IMR-90 (cell line): Measurements from ENCODE around the gene JSRP1. TPM values are rescaled to one million over a fixed set of nuclear protein-coding genes. Genes with fewer than 3 reads are reported as not detected.

Experiments used
- ATAC-seq: fragments of 200-7000 bp; cut with Tn5 transposase; 2 replicates; pipeline ENCODE4 v1.9.1; 2020; ENCODE audit warnings: low read depth, mild to moderate bottlenecking, moderate library complexity
- BruUV-seq: library from RNA; stranded (reverse); fragments of 400-500 nt; replicated peaks from 2 replicates; lab custom pipeline; 2021; lab: Mats Ljungman, UMichigan
- CTCF ChIA-PET: fragments of 300-600 bp; formaldehyde crosslinking; extraction: SDS; loops from one replicate; lab custom pipeline; 2021; ENCODE audit warnings: antibody characterized with exemption; lab: Yijun Ruan, JAX
- POLR2A ChIA-PET: fragments of 300-600 bp; sonication (Branson Sonifier 250); formaldehyde crosslinking; loops from one replicate; lab custom pipeline; 2022; ENCODE audit warnings: antibody characterized with exemption; ENCODE audit not compliant: unreplicated experiment; lab: Charles Lee
- DNase-seq: peaks from one replicate; pipeline ENCODE4 v3.0.0; 2013
- H2AFZ ChIP-seq: replicated peaks from 2 replicates; pipeline ENCODE3; 2013; ENCODE audit warnings: low read length, mild to moderate bottlenecking; ENCODE audit not compliant: poor library complexity
- H2AK5ac ChIP-seq: 2 replicates; pipeline ENCODE4 v1.6.1; 2013; ENCODE audit warnings: low read depth, low read length, inconsistent platforms
- H2AK9ac ChIP-seq: replicated peaks from 2 replicates; pipeline ENCODE3; 2013; ENCODE audit warnings: mild to moderate bottlenecking, low read depth, low read length, moderate library complexity; ENCODE audit not compliant: poor library complexity
- H2BK120ac ChIP-seq: 2 replicates; pipeline ENCODE4 v1.6.1; 2013; ENCODE audit warnings: low read depth, low read length, inconsistent platforms
- H2BK15ac ChIP-seq: 3 replicates; pipeline ENCODE4 v1.6.1; 2013; ENCODE audit warnings: low read depth, low read length, inconsistent platforms
- H2BK20ac ChIP-seq: 2 replicates; pipeline ENCODE4 v1.6.1; 2013; ENCODE audit warnings: low read depth, mild to moderate bottlenecking, inconsistent platforms, low read length, moderate library complexity
- H2BK5ac ChIP-seq: 2 replicates; pipeline ENCODE4 v1.6.1; 2013; ENCODE audit warnings: mild to moderate bottlenecking, low read depth, low read length, inconsistent platforms; ENCODE audit not compliant: poor library complexity, severe bottlenecking
- H3K14ac ChIP-seq: replicated peaks from 2 replicates; pipeline ENCODE4 v1.6.1; 2013; ENCODE audit warnings: low read depth, low read length, inconsistent platforms
- H3K18ac ChIP-seq: 2 replicates; pipeline ENCODE4 v1.6.1; 2013; ENCODE audit warnings: low read depth, low read length, control low read depth
- H3K23ac ChIP-seq: 2 replicates; pipeline ENCODE4 v1.6.1; 2013; ENCODE audit warnings: low read depth, low read length, inconsistent platforms
- H3K27ac ChIP-seq: 2 replicates; pipeline ENCODE4 v1.5.1; 2013; ENCODE audit warnings: mild to moderate bottlenecking, control low read depth, low read length; ENCODE audit not compliant: insufficient read depth
- H3K27me3 ChIP-seq: 2 replicates; pipeline ENCODE4 v1.6.1; 2013; ENCODE audit warnings: low read length; ENCODE audit not compliant: control insufficient read depth, insufficient read depth
- H3K36me3 ChIP-seq: 2 replicates; pipeline ENCODE4 v1.6.1; 2013; ENCODE audit warnings: low read length, mixed read lengths; ENCODE audit not compliant: control insufficient read depth, insufficient read depth
- H3K4ac ChIP-seq: 2 replicates; pipeline ENCODE4 v1.6.1; 2013; ENCODE audit warnings: low read depth, low read length, inconsistent platforms
- H3K4me1 ChIP-seq: 2 replicates; pipeline ENCODE4 v1.6.1; 2013; ENCODE audit warnings: low read length, mixed read lengths; ENCODE audit not compliant: control insufficient read depth, insufficient read depth
- H3K4me2 ChIP-seq: 2 replicates; pipeline ENCODE4 v1.6.1; 2013; ENCODE audit warnings: low read depth, mild to moderate bottlenecking, control low read depth, low read length, moderate library complexity
- H3K4me3 ChIP-seq: 2 replicates; pipeline ENCODE4 v1.5.1; 2013; ENCODE audit warnings: low read depth, mild to moderate bottlenecking, control low read depth, low read length, moderate library complexity; ENCODE audit not compliant: insufficient read depth
- H3K56ac ChIP-seq: 2 replicates; pipeline ENCODE4 v1.6.1; 2013; ENCODE audit warnings: low read length, inconsistent platforms; ENCODE audit not compliant: insufficient read depth; ENCODE audit errors: extremely low read depth
- H3K79me1 ChIP-seq, 2 experiments: 2 replicates each; pipeline ENCODE4 v1.6.1; 2013; ENCODE audit warnings: low read length in 2 of 2, inconsistent platforms in 1 of 2, low read depth in 1 of 2
- H3K9ac ChIP-seq: 2 replicates; pipeline ENCODE4 v1.6.1; 2013; ENCODE audit warnings: low read depth, low read length, control low read depth
- H3K9me1 ChIP-seq: 2 replicates; pipeline ENCODE4 v1.6.1; 2013; ENCODE audit warnings: low read length, inconsistent platforms; ENCODE audit not compliant: insufficient read depth
- H3K9me3 ChIP-seq: 2 replicates; pipeline ENCODE4 v1.6.1; 2013; ENCODE audit warnings: low read length; ENCODE audit not compliant: control insufficient read depth, insufficient read depth
- H4K20me1 ChIP-seq: 2 replicates; pipeline ENCODE4 v1.6.1; 2013; ENCODE audit warnings: low read length, inconsistent platforms; ENCODE audit not compliant: insufficient read depth
- H4K5ac ChIP-seq: 2 replicates; pipeline ENCODE4 v1.6.1; 2013; ENCODE audit warnings: mild to moderate bottlenecking, low read depth, low read length, control low read depth
- H4K8ac ChIP-seq, 2 experiments: 2 replicates each; pipeline ENCODE4 v1.6.1; 2013; ENCODE audit warnings: low read depth in 2 of 2, low read length in 2 of 2, control low read depth in 1 of 2, inconsistent platforms in 1 of 2
- H4K91ac ChIP-seq: 2 replicates; pipeline ENCODE4 v1.6.1; 2013; ENCODE audit warnings: low read depth, low read length, inconsistent platforms; ENCODE audit not compliant: insufficient read depth
- CEBPB ChIP-seq: IDR thresholded peaks from 2 replicates; pipeline ENCODE4 v1.6.1; 2012; ENCODE audit warnings: low read depth, low read length, improper control_type of control experiment
- CHD1 ChIP-seq: IDR thresholded peaks from 2 replicates; pipeline ENCODE4 v1.6.1; 2012; ENCODE audit warnings: low read depth, low read length, improper control_type of control experiment
- CTCF ChIP-seq: conservative IDR thresholded peaks from 2 replicates; pipeline ENCODE4 v1.5.1; 2012; ENCODE audit warnings: mild to moderate bottlenecking, low read depth, low read length, improper control_type of control experiment
- MAFK ChIP-seq: IDR thresholded peaks from 2 replicates; pipeline ENCODE4 v1.6.1; 2012; ENCODE audit warnings: low read depth, low read length, improper control_type of control experiment
- MAZ ChIP-seq: IDR thresholded peaks from 2 replicates; pipeline ENCODE4 v1.6.1; 2012; ENCODE audit warnings: low read depth, mild to moderate bottlenecking, low read length, improper control_type of control experiment, moderate library complexity, borderline replicate concordance
- MXI1 ChIP-seq: IDR thresholded peaks from 2 replicates; pipeline ENCODE4 v1.6.1; 2012; ENCODE audit warnings: low read depth, mild to moderate bottlenecking, low read length, moderate library complexity, borderline replicate concordance
- NFE2L2 ChIP-seq: fragments of 150-350 bp; IDR thresholded peaks from 2 replicates; pipeline ENCODE4 v1.6.1; 2016; ENCODE audit warnings: low read depth, mild to moderate bottlenecking, low read length
- POLR2A ChIP-seq: IDR thresholded peaks from 2 replicates; pipeline ENCODE4 v1.6.1; 2012; ENCODE audit warnings: mild to moderate bottlenecking, low read depth, low read length
- RAD21 ChIP-seq: IDR thresholded peaks from 2 replicates; pipeline ENCODE4 v1.6.1; 2012; ENCODE audit warnings: low read length, improper control_type of control experiment
- RCOR1 ChIP-seq: IDR thresholded peaks from 2 replicates; pipeline ENCODE4 v1.6.1; 2012; ENCODE audit warnings: mild to moderate bottlenecking, low read length, improper control_type of control experiment; ENCODE audit not compliant: insufficient replicate concordance
- SMC3 ChIP-seq: fragments of 150-350 bp; IDR thresholded peaks from 2 replicates; pipeline ENCODE4 v1.6.1; 2016; ENCODE audit warnings: low read depth, mild to moderate bottlenecking, antibody characterized with exemption, low read length, moderate library complexity
- WGBS, 2 experiments: methylation state at CpG; one replicate each; pipeline versions ENCODE4 v1.1.5 to v1.1.7; 2013; ENCODE audit warnings: missing lambda C conversion rate in 2 of 2; ENCODE audit not compliant: insufficient read length in 1 of 2; ENCODE audit errors: extremely low coverage in 2 of 2; 5-methylcytosine and 5-hydroxymethylcytosine counted together
- dilution Hi-C: fragments of 300-500 bp; cut with HindIII; formaldehyde crosslinking; loops from one replicate; pipeline ENCODE4 v1.14.3; 2018; ENCODE audit warnings: low sequenced_read_pairs; ENCODE audit not compliant: unreplicated experiment
- in situ Hi-C: fragments of 300-500 bp; cut with MboI; formaldehyde crosslinking; loops from 3 replicates; pipeline ENCODE4 v1.14.3; 2019; ENCODE audit warnings: low sequenced_read_pairs, inconsistent platforms, mixed read lengths
- intact Hi-C: fragments of 100-400 bp; cut with micrococcal nuclease; formaldehyde crosslinking; loops from 2 replicates; pipeline ENCODE4 v1.10.0; 2022
- polyA plus RNA-seq, 3 experiments: library from polyadenylated mRNA; depleted of rRNA; stranded (reverse); fragments of >200 nt; gene quantifications; 2 replicates each; pipeline ENCODE4 v1.2.3, GENCODE V29; 2012; ENCODE audit warnings: low replicate concordance in 1 of 3
- total RNA-seq: library from RNA; depleted of rRNA; stranded (reverse); fragments of >200 nt; gene quantifications from 2 replicates; pipeline ENCODE4 v1.2.3, GENCODE V29; 2012
- TF ChIP-seq, protein P1 (sequence below): fragments of 150-350 bp; IDR thresholded peaks from 2 replicates; pipeline ENCODE4 v1.6.1; 2017; ENCODE audit warnings: mild to moderate bottlenecking, antibody characterized with exemption, low read length, low read depth
- TF ChIP-seq, protein P2 (sequence below): fragments of 150-350 bp; IDR thresholded peaks from 2 replicates; pipeline ENCODE4 v1.6.1; 2016; ENCODE audit warnings: low read depth, mild to moderate bottlenecking, low read length, moderate library complexity, borderline replicate concordance

JSRP1 gene
- total and polyA plus RNA-seq, 2 of the 4 experiments (the other 2 are of a cell fraction), result not detected

- no TSS peak for BruUV-seq
- H3K56ac ChIP-seq, result no peak overlapping the region
- H4K20me1 ChIP-seq, result peaks cover 2% of the 10 kb centered on the region; the same call in 1 of the 2 replicates
- H3K27me3 ChIP-seq, result peaks cover 22% of the 10 kb centered on the region
- intact Hi-C loops, result no loop called here
- no peak overlapping the region for H4K5ac ChIP-seq
- H3K9me1 ChIP-seq, result no peaks in the 10 kb centered on the region
- no peak for ATAC-seq
- H3K36me3 ChIP-seq, result no peaks in the 10 kb centered on the region
- H3K9me3 ChIP-seq, result no peaks in the 10 kb centered on the region
- dilution Hi-C loops, result no loop called here
- WGBS, 2 experiments, result 85% methylated on average over 5 of the region's 16 CpGs; no CpG with 5 or more reads in 1 of the 2 experiments
- no peak overlapping the region for H3K4ac ChIP-seq
- no peak overlapping the region for H2BK15ac ChIP-seq
- no peak overlapping the region for H2AK9ac ChIP-seq
- no peak for DNase-seq
- H3K4me1 ChIP-seq, result peaks cover 1% of the 10 kb centered on the region
- H3K79me1 ChIP-seq, result no peaks in the 10 kb centered on the region
- CTCF ChIA-PET, result interaction anchor here (0.9 to 1.2 kb wide), 2 partner anchors 19 to 96 kb away, joined by 3 to 5 read pairs; no protein-coding TSS in a partner anchor
- H2BK20ac ChIP-seq, result no peak overlapping the region
- in situ Hi-C loops, result no loop called here
- POLR2A ChIA-PET, result no interaction called here
- no peak overlapping the region for H3K18ac ChIP-seq
- H3K9ac ChIP-seq, result no peak overlapping the region
- no peak overlapping the region for H3K27ac ChIP-seq
- H4K91ac ChIP-seq, result no peak overlapping the region
- no peak overlapping the region for H2AFZ ChIP-seq
- H3K14ac ChIP-seq, result no peak overlapping the region
- no peak overlapping the region for H3K4me2 ChIP-seq
- TF ChIP-seq MAFK (no peak), NFE2L2 (no peak), MXI1 (no peak), POLR2A (no peak), CEBPB (no peak), CHD1 (no peak), CTCF (no peak), MAZ (no peak), RCOR1 (no peak), SMC3 (no peak), RAD21 (no peak)
- TF ChIP-seq, protein P1, sequence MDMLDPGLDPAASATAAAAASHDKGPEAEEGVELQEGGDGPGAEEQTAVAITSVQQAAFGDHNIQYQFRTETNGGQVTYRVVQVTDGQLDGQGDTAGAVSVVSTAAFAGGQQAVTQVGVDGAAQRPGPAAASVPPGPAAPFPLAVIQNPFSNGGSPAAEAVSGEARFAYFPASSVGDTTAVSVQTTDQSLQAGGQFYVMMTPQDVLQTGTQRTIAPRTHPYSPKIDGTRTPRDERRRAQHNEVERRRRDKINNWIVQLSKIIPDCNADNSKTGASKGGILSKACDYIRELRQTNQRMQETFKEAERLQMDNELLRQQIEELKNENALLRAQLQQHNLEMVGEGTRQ, result no peak
- TF ChIP-seq, protein P2, sequence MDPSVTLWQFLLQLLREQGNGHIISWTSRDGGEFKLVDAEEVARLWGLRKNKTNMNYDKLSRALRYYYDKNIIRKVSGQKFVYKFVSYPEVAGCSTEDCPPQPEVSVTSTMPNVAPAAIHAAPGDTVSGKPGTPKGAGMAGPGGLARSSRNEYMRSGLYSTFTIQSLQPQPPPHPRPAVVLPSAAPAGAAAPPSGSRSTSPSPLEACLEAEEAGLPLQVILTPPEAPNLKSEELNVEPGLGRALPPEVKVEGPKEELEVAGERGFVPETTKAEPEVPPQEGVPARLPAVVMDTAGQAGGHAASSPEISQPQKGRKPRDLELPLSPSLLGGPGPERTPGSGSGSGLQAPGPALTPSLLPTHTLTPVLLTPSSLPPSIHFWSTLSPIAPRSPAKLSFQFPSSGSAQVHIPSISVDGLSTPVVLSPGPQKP, result no peak
- H2BK5ac ChIP-seq, result no peak overlapping the region
- no peak overlapping the region for H2AK5ac ChIP-seq
- no peak overlapping the region for H3K23ac ChIP-seq
- H4K8ac ChIP-seq, result no peak overlapping the region
- H2BK120ac ChIP-seq, result no peak overlapping the region
- no peak overlapping the region for H3K4me3 ChIP-seq
Observed at GRCh38 chr19:2296141-2296540, 39.9 kb upstream of the JSRP1 start.
